GM21515 (cell line): ENCODE data around the gene ANKRD36.
A peak's percentile ranks its signal among the peaks of the same experiment; 100 is the strongest.
"Not testable (repeated sequence)": the region's sequence is repeated elsewhere in the genome, so short reads cannot be mapped to it uniquely, and the experiment has no call there.

Experiments used
- ATAC-seq: cut with Tn5 transposase; IDR thresholded peaks from one replicate; pipeline ENCODE4 v1.9.1; 2021; ENCODE audit not compliant: unreplicated experiment

ANKRD36 gene

GRCh38 chr2:97113050-97113881 lies at the start of gene ANKRD36:
TSS of gene ANKRD36 (plus strand) at chr2:97113153. CDS start at chr2:97113740, 587 bp downstream.
- ATAC-seq = peak; percentile 95

- not testable (repeated sequence) for ATAC-seq
These were observed 46.9 kb upstream of the ANKRD36 start for GRCh38 chr2:97066030-97066429.

- no peak for ATAC-seq
These were observed 45.5 kb upstream of the ANKRD36 start for GRCh38 chr2:97067279-97068004.

- ATAC-seq = no peak
These were observed 44.9 kb upstream of the ANKRD36 start for GRCh38 chr2:97068074-97068473.

GRCh38 chr2:97068722-97069121 lies 44.2 kb upstream of the ANKRD36 start:
- ATAC-seq = not testable (repeated sequence)

- not testable (repeated sequence) for ATAC-seq
These were observed 42.0 kb upstream of the ANKRD36 start for GRCh38 chr2:97070915-97071314.

- ATAC-seq = not testable (repeated sequence)
These were observed 35.7 kb upstream of the ANKRD36 start for GRCh38 chr2:97077213-97077612.

GRCh38 chr2:97080855-97081254 lies 32.1 kb upstream of the ANKRD36 start:
- not testable (repeated sequence) for ATAC-seq

GRCh38 chr2:97082206-97082605 lies 30.7 kb upstream of the ANKRD36 start:
- ATAC-seq = not testable (repeated sequence)

GRCh38 chr2:97083516-97083915 lies 29.4 kb upstream of the ANKRD36 start:
- not testable (repeated sequence) for ATAC-seq

- not testable (repeated sequence) for ATAC-seq
These were observed 27.9 kb upstream of the ANKRD36 start for GRCh38 chr2:97085093-97085492.

GRCh38 chr2:97088706-97089105 lies 24.2 kb upstream of the ANKRD36 start:
- not testable (repeated sequence) for ATAC-seq

- ATAC-seq = not testable (repeated sequence)
These were observed 20.0 kb upstream of the ANKRD36 start for GRCh38 chr2:97092946-97093345.

GRCh38 chr2:97093983-97094771 lies 18.8 kb upstream of the ANKRD36 start:
- ATAC-seq = peak; percentile 42

GRCh38 chr2:97094772-97095611 lies 18.0 kb upstream of the ANKRD36 start, which contains the start of gene FAHD2B:
TSS of gene FAHD2B (minus strand) at chr2:97094882. CDS start at chr2:97091706, 3,176 bp downstream.
- ATAC-seq = peak; percentile 81

GRCh38 chr2:97095661-97096060 lies 17.3 kb upstream of the ANKRD36 start:
- ATAC-seq = no peak

GRCh38 chr2:97098786-97099372 lies 14.1 kb upstream of the ANKRD36 start:
- ATAC-seq = not testable (repeated sequence)

- ATAC-seq = not testable (repeated sequence)
These were observed 6.1 kb upstream of the ANKRD36 start for GRCh38 chr2:97106878-97107277.

- ATAC-seq = not testable (repeated sequence)
These were observed 1.7 kb upstream of the ANKRD36 start for GRCh38 chr2:97111246-97111645.
